ENCODE measurements around the gene DIP2C. TPM values are rescaled to one million over a fixed set of nuclear protein-coding genes. Genes with fewer than 3 reads are reported as not detected.
A peak's percentile ranks its signal among the peaks of the same experiment; 100 is the strongest.
"Not testable (repeated sequence)": the region's sequence is repeated elsewhere in the genome, so short reads cannot be mapped to it uniquely, and the experiment has no call there.

The DIP2C gene
- polyA plus RNA-seq, 12 donors: 18.1 to 31.7 (median 26.1) TPM; not detected in 1

DNA sequence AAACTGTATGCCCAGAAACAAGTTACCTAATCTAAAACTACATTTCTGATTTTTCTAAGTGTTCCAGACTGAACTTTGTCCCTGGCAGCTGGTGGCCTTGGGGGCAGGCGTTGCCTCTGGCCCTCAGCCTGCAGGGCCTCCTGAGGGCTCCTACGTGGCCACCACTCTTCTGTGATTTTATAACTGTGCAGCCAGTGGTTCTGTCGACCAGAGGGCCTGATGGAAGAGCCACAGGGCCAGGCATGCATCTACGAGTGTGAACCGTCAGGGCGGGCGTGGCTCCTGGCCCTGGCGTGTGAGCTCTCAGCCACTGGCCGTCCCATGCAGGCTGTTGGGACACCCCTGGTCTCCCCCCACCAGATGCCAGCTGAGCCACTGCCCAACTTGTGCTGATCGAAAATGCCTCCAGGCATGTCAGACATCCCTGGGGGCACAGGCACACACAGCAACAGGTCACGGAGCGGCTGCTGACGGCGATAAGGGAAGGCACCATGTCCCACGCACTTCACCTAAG, 380.8 kb downstream of the DIP2C start:
- no peak for DNase-seq

DNA sequence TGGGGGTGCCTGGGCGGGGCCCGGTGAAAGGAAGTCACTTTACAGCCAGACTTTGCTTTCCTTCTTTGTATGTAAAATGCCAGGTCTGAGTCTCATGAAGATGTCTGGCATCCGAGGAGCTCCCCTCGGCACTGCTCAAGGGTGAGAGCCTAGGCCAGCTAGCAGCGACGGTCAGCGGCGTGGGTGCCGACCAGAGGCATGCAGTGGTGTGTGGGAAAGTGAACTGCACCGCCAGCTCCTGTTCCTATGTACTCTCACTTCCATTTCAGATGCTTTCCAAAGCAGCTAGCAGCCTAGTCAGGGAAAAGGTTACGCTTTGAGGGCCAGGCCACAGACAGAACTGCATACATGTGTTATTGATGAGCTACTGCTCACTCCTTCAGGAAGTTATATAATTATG, 381.4 kb downstream of the DIP2C start:
- DNase-seq: no peak

DNA sequence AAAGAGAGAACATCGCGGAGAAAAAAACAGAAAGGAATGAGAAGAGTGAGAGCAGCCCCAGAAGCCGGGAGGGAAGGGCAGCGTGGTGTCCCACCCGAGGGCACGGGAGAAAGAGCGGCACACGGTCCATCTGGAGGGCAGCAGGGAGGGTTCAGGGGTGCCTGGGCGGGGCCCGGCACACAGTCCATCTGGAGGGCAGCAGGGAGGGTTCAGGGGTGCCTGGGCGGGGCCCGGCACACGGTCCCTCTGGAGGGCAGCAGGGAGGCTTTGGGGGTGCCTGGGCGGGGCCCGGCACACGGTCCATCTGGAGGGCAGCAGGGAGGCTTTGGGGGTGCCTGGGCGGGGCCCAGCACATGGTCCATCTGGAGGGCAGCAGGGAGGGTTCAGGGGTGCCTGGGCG, 381.8 kb downstream of the DIP2C start:
- DNase-seq: no peak

DNA sequence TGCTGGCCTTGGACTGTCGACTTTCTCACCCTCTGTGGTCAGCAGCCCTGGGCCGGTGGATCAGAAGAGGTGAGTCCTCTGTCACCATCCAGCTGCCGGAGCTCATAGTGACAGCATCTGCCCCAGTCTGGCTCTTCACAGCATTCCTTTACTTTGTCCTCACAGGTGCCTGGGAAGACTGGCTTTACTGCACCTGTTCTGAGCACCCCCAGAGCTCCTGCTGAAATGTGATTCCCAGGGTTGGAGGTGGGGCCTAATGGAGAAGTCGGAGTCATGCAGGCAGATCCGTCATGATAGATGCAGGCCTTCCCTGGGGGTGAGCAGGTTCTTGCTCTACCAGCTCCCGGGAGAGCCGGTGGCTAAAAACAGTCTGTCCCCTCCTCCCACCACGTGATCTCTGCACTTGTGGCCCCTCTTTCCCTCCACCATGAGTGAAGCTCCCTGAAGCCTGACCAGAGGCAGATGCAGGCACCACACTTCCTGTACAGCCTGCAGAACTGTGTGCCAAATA, 382.7 kb downstream of the DIP2C start:
- DNase-seq: no peak

DNA sequence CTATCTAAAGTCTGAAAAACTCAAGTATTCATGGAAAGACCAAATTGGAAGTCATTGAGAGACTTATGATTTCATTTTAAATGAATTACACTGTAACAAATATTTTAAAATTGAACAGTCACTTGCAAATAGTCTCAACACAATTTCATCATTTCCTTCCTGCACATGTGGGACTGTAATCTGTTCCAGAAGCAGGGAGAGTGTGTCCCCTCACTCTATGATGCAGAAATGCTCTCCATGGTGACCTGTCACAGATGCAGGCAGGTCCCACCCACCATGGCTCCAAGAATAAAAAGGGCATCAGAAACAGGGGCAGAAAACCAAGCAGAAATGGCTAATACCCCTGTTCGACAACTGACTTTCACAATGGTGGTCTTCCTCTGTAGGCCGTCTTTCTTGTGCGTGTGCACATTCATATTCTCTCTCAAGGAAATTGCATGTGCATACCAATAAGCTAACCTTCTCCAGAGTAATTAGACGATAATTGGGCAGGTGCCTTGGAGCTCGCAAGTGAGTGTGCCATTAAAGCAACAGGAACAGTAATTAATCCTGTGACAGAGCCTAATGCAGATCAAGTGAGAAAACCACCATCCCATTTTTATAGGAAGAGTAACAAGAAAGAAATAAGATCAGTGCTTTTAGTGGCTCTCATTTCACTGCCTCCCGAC, 383.3 kb downstream of the DIP2C start:
- no peak for DNase-seq

DNA sequence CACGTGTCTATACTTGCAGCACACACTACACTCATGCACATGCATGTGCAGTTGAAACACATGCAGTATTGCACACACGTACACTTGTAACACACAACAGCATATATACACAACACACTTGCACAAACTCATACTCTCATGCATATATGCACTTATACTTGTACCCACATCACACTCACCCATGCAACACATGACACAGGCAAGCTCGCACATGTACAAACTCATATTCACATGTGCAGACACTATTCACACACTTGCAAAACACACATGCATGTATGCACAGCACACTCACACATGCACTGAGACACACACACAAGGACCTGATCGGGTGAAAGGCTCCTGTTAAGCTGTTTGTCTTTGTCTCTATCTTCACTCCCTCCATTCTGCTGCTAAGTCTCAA, 384.4 kb downstream of the DIP2C start:
- DNase-seq: no peak

DNA sequence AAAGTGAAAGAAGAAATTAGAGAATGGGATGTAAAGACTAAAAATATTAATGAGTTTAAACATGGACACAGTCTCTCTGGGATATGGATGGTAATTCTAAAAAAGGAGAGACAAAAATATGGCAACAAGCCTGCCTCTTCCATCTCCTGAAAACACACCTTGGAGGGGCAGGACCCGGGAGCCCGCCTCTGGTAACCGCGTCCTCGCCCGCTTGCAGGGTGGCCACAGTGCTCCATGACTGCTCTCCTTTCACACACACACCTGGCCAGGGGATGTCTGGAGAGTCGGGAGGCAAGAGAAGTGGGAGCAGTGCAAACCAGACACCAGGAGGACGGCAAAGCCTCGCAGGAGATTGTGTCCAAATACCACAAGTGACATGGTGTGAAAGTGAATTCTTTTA, 387.9 kb downstream of the DIP2C start:
- no peak for DNase-seq

DNA sequence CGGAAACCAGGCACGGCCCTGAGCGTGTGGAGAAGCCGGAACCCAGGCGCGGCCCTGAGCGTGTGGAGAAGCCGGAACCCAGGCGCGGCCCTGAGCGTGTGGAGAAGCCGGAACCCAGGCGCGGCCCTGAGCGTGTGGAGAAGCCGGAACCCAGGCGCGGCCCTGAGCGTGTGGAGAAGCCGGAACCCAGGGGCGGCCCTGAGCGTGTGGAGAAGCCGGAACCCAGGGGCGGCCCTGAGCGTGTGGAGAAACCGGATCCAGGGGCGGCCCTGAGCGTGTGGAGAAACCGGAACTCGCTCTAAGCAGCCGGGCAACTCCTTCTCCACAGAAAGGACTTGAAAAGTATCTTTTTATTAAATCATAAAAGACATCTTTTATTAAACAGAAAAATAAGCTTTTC, 388.9 kb downstream of the DIP2C start:
- not testable (repeated sequence) for DNase-seq

DNA sequence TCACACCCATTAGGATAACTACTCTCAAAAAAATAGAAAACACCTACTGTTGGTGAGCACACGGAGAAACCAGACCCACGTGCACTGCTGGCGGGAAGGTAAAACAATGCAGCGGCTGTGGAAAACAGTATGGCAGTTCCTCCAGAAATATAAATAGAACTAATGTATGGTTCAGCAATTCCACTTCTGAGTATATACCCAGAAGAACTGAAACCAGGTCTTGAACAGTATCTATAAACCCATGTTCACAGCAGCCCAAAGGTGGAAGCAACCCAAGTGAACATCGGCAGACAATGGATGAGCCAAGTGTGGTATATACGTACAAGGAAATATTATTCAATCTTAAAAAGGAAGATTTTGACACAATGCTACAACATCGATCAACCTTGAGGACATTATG, 389.5 kb downstream of the DIP2C start:
- no peak for DNase-seq

DNA sequence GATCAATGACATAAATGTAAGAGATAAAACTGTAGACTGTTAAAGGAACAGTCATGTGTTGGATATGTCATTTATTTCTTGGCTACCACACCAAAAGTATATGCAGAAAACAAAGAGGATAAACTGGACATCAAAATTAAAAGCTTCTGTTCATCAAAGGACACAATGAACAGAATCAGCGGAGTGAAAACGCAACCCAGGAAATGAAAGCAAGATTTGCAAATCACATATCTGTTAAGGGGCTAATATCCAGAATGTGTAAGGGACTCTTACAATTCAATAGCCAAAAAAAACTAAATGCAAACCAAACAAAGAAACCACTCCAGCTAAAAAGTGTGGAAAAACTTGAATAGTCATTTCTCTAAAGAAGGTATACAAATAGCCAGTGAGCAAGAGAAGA, 390.0 kb downstream of the DIP2C start:
- DNase-seq: no peak

DNA sequence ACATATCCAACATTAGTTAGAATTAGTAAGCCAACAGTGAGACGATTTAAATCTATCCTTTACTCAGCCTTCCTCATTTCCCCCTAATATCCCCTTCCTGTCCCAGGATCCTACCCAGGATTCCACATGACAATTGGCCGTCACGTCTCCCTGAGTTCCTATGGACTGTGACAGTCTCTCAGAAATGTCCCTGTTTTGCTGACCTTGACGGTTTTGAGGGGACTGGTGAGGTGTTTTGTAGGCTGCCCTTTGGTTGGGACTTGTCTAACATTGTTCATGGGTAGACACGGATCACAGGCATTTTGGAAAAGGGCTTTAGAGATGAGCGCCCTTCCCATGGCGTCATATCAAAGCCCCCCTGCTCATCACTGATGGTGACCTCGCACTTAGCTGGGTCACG, 391.4 kb downstream of the DIP2C start:
- no peak for DNase-seq

DNA sequence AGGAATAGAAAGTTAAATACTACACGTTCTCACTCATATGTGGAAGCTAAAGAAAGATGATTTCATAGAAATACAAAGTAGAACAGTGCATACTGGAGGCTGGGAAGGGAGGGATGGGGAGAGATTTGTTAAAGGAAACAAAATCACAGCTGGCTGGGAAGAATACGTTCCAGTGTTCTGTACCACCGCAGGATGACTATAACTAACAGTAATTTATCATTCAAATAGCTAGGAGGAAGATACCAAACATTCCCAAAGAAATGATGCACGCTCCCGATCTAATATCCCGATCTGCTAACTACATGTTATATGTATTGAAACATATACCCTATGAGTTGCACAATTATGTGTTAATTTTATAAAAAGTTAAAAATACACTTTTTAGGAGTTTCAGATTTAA, 391.9 kb downstream of the DIP2C start:
- DNase-seq: no peak

DNA sequence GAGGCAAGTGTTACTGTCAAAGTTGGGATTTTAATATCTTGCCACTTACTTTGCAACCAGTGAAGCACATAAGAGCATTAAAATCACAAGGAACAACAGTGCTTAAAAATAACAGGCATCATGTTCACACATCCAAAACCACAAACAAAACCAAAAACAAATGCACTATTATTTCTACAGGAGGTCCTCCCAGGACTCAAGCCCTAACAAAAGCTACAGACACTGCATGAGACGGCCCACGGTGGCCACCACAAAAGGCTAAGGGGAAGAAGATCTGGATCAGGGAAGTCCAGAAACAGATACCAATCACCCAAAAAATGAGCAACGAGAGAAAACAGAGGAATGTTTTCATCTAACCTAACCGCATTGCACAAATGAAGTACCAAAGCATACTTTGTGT, 395.8 kb downstream of the DIP2C start:
- no peak for DNase-seq

DNA sequence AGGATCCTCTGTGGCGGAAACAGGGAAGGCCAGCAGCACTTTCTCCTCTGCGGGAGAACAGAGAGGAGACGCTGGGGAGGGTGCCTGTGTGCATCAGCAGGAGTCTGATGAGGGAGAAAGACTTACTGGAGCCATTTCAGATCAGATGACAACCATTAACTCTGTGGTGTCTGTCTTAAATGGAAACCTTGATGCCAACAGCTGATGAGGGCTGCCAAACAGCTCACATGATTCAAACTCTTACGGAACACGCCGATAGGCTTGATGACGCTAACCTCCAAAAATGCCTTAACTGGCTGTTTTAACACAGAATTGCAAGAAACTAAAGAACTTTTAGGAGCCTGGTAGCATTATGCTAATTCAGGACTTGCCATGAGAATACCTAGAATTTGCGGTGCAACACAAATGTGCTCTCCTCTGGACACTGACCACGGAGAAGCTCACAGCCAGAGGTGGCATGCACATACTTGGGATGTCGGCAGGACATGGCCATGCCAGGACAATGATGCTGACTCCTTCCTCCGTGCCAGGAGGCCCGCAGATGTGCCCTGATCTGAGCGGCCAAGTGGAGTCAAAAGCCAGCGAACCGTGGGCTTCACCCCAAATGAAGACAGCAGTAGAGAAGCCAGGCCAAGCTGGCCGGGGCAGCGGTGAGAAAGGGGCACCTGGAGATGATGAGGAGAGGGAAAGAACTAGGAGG, 399.3 kb downstream of the DIP2C start:
- DNase-seq: no peak

DNA sequence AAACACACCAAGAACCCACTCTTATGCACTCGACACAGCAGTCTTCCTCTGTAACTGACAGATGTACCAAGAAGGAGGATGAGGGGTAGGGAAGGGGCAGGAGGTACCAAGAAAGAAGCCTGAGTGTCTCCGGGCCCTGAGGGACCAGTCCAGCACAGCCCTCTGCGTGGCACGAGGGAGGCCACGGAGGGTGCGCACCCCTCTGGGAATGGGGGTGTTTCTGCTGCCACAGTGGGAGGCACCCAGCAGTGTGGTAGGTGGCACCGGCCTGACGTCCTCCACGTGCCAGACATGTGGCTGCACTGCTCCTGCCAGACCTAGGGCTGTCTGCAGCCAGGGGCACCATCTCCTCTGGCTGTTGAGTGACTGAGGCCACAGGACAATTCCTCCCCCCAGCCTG, 399.9 kb downstream of the DIP2C start:
- no peak for DNase-seq

DNA sequence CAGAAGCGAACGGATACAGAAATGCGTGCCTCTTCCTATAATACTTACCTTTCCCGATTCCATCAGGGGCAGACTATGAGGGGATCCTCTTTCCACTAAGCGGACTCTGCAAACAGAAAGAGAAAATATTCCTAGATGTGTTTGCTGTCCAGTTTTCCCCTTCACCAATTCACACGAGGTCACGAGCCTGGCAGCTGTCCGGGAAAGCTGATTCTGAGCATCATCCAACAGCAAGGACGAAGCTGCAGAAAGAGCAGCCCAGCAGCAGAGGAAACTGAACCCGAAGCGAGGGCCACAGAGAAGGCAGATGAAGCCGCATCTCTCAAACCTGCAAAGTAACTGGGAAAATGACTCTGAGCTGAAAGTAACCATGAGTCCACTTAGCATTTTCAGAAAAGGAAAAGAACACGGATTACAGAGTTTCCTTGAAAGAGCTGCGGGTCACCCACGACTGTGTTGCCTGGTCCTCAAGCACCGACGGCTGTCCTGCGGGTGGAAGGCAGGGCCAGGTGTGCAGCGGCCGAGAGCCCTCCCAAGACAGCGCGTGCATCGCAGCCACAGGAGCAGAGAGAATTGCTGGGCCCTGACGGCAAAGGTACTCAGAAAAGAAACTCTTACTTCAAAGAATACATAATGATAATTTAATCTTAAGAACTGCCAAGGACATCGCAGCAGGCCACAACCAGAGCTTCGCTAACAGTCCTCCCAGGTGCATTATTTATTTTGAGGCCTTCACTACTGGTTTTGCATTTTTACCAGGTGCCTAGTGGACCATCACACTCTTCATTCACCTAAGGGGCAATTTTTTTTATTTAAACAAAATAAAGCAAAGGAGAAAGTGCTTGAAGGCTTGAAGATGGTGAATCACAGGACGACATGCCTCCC, 400.9 kb downstream of the DIP2C start:
- peak; percentile 51 for DNase-seq

DNA sequence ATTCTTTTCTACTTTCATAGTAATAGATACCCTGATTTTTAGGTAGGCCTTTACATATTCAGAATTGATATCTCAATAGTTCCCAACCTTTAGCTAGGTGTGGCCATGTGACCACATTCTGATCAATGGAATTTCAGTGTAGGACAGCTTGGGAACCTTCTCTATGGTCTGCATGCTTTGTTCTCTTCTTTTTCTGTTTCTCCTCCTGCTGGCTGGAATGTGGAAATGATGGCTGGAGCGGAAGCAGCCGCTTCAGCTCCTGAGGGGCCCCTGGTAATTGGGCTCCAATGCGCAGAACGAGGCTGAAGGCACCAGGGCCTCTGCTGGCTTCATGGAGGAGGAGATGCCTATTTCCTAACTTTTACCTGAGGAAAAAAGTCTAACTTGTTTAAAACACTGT, 401.7 kb downstream of the DIP2C start:
- no peak for DNase-seq

DNA sequence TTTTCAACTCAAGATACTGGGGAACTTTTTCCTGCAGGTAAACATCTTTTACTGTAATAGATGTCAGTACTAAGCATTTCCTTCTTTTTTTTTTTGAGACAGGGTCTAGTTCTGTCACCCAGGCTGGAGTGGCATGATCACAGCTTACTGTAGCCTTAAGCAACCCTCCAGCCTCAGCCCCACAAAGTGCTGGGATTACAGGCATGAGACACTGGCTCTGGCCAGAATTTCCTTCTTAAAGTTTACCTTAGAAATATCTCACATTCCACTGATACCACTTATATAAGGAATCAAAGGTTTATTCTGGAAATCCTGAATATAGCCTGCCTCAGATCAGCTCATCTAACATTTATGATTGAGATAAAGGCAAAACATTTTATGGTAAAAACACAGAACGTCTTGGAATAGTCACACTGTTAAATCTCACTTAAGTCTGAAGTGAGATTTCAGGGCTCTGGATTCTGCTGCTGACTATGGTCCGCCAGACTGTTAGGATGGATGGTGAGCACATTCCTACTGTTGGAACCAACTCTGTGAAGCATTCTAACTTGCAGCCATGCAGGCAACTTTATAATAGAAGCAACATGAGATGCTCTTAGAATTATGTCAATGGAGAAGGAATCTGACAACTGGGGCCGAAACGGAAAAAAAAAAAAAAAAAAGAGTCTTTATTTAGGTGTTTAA, 402.3 kb downstream of the DIP2C start:
- DNase-seq: no peak

DNA sequence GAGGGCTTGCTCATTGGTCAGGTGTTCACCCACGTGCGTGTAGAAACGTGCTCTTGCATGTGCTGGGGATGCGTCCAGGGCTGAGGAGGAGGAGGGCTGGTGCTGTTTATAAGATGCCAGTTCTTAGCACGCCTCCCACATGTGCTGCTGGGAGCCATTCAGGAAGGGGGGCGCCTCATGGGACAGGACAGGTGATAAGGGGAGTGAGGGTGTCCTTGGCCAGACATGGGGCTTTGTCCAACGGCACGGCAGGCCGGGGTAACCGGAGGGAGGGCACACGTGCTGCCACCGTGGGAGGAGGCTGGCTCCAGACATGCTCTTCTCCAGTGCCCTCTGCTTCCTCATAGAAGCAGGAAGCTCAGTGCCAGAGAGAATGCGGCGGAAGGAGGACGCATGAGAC, 404.3 kb downstream of the DIP2C start:
- DNase-seq: no peak

DNA sequence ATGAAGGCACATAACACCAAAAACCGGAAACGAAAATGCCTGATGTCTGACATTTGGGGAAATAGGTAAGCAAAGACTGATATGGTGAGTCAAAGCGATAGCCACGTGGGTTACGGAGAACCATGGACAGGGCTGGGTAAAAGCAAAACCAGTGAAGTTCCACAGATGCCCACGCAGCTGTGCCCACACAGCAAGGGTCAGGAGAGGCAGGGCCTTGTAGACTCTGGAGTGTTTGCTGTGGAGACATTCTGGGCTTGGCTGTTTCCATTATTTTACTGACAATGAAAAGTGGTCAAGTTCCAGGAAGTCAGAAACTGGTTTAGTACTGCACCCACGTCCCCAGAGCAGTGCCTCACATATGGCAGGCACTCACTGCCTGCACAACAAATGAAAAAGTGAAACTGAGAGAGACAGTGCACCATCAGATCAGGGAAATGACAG, 405.5 kb downstream of the DIP2C start:
- no peak for DNase-seq

DNA sequence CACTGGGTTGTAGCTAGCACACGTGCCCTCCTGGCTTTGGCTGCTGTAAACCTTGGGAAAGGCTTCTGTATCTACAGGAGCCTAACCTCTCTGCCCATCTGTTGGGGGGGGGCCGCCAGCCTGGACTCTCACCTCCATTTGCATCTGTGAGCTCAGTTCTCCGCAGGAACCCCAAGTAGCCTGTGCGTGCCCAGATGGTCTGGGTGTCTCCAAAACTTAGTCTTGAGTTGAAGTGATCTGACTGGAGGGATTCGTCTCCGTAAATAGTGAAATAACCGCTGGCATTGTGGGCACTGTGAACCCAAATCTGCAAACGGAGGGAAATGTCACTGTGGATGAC, 406.4 kb downstream of the DIP2C start:
- DNase-seq: no peak

All from muscle of arm (tissue), 12 donors.